Measurements from ENCODE around the gene CDHR3.

DNA sequence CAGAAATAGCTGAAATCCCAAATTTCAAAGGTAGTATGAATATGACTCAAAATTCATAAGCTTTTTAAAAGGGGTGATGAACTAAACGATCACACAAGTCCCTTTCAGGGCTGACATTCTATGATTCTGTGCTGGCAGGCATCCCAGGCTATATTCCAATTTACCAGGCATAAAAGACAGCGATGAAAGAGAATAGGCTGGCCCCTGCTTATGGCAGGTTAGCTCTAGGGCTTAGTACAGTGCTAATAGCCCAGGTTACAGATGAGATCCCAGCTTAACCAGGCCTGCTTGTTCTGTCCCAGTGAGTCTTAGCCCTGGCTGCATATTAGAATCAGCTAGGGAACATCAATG is 56.4 kb downstream of the CDHR3 start:
- TF ChIP-seq, protein P1, sequence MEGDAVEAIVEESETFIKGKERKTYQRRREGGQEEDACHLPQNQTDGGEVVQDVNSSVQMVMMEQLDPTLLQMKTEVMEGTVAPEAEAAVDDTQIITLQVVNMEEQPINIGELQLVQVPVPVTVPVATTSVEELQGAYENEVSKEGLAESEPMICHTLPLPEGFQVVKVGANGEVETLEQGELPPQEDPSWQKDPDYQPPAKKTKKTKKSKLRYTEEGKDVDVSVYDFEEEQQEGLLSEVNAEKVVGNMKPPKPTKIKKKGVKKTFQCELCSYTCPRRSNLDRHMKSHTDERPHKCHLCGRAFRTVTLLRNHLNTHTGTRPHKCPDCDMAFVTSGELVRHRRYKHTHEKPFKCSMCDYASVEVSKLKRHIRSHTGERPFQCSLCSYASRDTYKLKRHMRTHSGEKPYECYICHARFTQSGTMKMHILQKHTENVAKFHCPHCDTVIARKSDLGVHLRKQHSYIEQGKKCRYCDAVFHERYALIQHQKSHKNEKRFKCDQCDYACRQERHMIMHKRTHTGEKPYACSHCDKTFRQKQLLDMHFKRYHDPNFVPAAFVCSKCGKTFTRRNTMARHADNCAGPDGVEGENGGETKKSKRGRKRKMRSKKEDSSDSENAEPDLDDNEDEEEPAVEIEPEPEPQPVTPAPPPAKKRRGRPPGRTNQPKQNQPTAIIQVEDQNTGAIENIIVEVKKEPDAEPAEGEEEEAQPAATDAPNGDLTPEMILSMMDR (IDR thresholded peaks at IDR 0.05): no peak
- TF ChIP-seq EZH2phosphoT487 (IDR thresholded peaks at IDR 0.05): no peak

All from neural progenitor cell (in vitro differentiated cells).